D341Med (cell line): ENCODE measurements around the gene DOCK1.

Experiments used
- DNase-seq: peaks from one replicate; pipeline ENCODE4 v3.0.0; 2012; ENCODE audit warnings: low spot score

Gene DOCK1

GRCh38 chr10:127428385-127428980, 523.3 kb downstream of the DOCK1 start:
- no peak for DNase-seq

- no peak for DNase-seq
Observed at GRCh38 chr10:127429601-127430312, 524.5 kb downstream of the DOCK1 start.

GRCh38 chr10:127431525-127431924, 526.3 kb downstream of the DOCK1 start:
- no peak for DNase-seq

GRCh38 chr10:127434006-127434405, 528.8 kb downstream of the DOCK1 start:
- no peak for DNase-seq

GRCh38 chr10:127435246-127435645, 530.0 kb downstream of the DOCK1 start:
- no peak for DNase-seq

- DNase-seq: no peak
Observed at GRCh38 chr10:127440371-127440770, 535.1 kb downstream of the DOCK1 start.

- no peak for DNase-seq
Observed at GRCh38 chr10:127441350-127442219, 536.4 kb downstream of the DOCK1 start.

- no peak for DNase-seq
Observed at GRCh38 chr10:127442220-127442525, 536.9 kb downstream of the DOCK1 start.

GRCh38 chr10:127444155-127444554, 538.9 kb downstream of the DOCK1 start:
- no peak for DNase-seq

- no peak for DNase-seq
Observed at GRCh38 chr10:127447197-127447596, 542.0 kb downstream of the DOCK1 start.

- no peak for DNase-seq
Observed at GRCh38 chr10:127449490-127449889, 544.3 kb downstream of the DOCK1 start.

- DNase-seq: no peak
Observed at GRCh38 chr10:127450644-127451043, 545.4 kb downstream of the DOCK1 start.

- DNase-seq: no peak
Observed at GRCh38 chr10:127451628-127452027, 546.4 kb downstream of the DOCK1 start.

- peak; percentile 65 for DNase-seq
Observed at GRCh38 chr10:127452568-127452967, 547.3 kb downstream of the DOCK1 start.

GRCh38 chr10:127453706-127454105, 548.5 kb downstream of the DOCK1 start:
- DNase-seq: peak; percentile 68

- no peak for DNase-seq
Observed at GRCh38 chr10:127456122-127456521, 550.9 kb downstream of the DOCK1 start.

- no peak for DNase-seq
Observed at GRCh38 chr10:127458016-127458810, 553.0 kb downstream of the DOCK1 start.

- no peak for DNase-seq
Observed at GRCh38 chr10:127458829-127459228, 553.6 kb downstream of the DOCK1 start.

GRCh38 chr10:127459918-127460317, 554.7 kb downstream of the DOCK1 start:
- no peak for DNase-seq

GRCh38 chr10:127462643-127463295, 557.5 kb downstream of the DOCK1 start:
- DNase-seq: no peak

GRCh38 chr10:127463548-127463947, 558.3 kb downstream of the DOCK1 start:
- DNase-seq: no peak

- no peak for DNase-seq
Observed at GRCh38 chr10:127464561-127464960, 559.3 kb downstream of the DOCK1 start.
